C4-2B (cell line): ENCODE data around the gene LPP.

Experiments used
- CTCF ChIP-seq: fragments of 450-650 bp; conservative IDR thresholded peaks from 2 replicates; pipeline ENCODE4 v1.5.1; 2017; ENCODE audit warnings: mild to moderate bottlenecking
- ZFX ChIP-seq: fragments of 450-650 bp; IDR thresholded peaks from 2 replicates; pipeline ENCODE4 v1.6.1; 2017

- TF ChIP-seq CTCF, result peak; percentile 43
- no peak for TF ChIP-seq ZFX
Observed at GRCh38 chr3:188830893-188831292, 676.9 kb downstream of the LPP start.
